A375 (cell line): ENCODE measurements around the gene PRSS53. TPM values are rescaled to one million over a fixed set of nuclear protein-coding genes. Genes with fewer than 3 reads are reported as not detected.

Source experiments
- total RNA-seq: library from RNA; depleted of rRNA; stranded (reverse); fragments of >200 nt; shearing (Covaris generic); gene quantifications from 2 replicates; pipeline ENCODE4 v1.2.3, GENCODE V29; 2014; rRNA removed

The PRSS53 gene
- total RNA-seq: 3.6 and 6.6 TPM in 2 replicates

GRCh38 chr16:31088459-31089183 is at the start of gene PRSS53:
TSS of gene PRSS53 (minus strand) at chr16:31088943. CDS start at chr16:31088809, 134 bp downstream.

GRCh38 chr16:31135535-31136286 is 47.0 kb upstream of the PRSS53 start, which contains the start of gene PRSS8:
TSS of gene PRSS8 (minus strand) at chr16:31135727. CDS start at chr16:31135498, 229 bp downstream.

GRCh38 chr16:31117384-31118222 is 28.9 kb upstream of the PRSS53 start, which contains the start of gene KAT8:
TSS of gene KAT8 (plus strand) at chr16:31117664. CDS start at chr16:31117682, 18 bp downstream.

GRCh38 chr16:31108035-31108793 is 19.5 kb upstream of the PRSS53 start, which contains the start of gene BCKDK:
TSS of gene BCKDK (plus strand) at chr16:31108386. CDS start at chr16:31109224, 838 bp downstream.

GRCh38 chr16:31094424-31095120 is 5.8 kb upstream of the PRSS53 start, which contains the start of gene VKORC1:
TSS of gene VKORC1 (minus strand) at chr16:31094797. CDS start at chr16:31094729, 68 bp downstream.

GRCh38 chr16:31073970-31074813 is 14.6 kb downstream of the PRSS53 start, which contains the start of the genes ZNF646 and ZNF668:
TSS of gene ZNF646 (plus strand) at chr16:31074422. CDS start at chr16:31076325, 1,903 bp downstream.
TSS of gene ZNF668 (minus strand) at chr16:31074240. CDS start at chr16:31064459, 9,781 bp downstream.

Other genes starting within 250 kb of the PRSS53 start
- gene BCL7C, start 194.9 kb downstream of the PRSS53 start, total RNA-seq: 57.4 and 71.4 TPM in 2 replicates
- not detected in 2 replicates for gene CTF1, start 192.3 kb downstream of the PRSS53 start, total RNA-seq
- 32.0 and 35.8 TPM in 2 replicates for gene FBXL19, start 165.4 kb downstream of the PRSS53 start, total RNA-seq
- gene ORAI3, start 139.9 kb downstream of the PRSS53 start, total RNA-seq: 19.8 and 21.6 TPM in 2 replicates
- gene SETD1A, start 131.2 kb downstream of the PRSS53 start, total RNA-seq: 9.8 and 12.9 TPM in 2 replicates
- 2.2 and 2.4 TPM in 2 replicates for gene HSD3B7, start 103.7 kb downstream of the PRSS53 start, total RNA-seq
- 0.98 TPM in 1 of 2 replicates, not detected in the other for gene STX1B, start 78.3 kb downstream of the PRSS53 start, total RNA-seq
- gene STX4, start 55.4 kb downstream of the PRSS53 start, total RNA-seq: 23.6 and 25.5 TPM in 2 replicates
- gene ZNF668, start 14.7 kb downstream of the PRSS53 start, total RNA-seq: 18.1 and 22.6 TPM in 2 replicates
- 18.1 and 18.4 TPM in 2 replicates for gene ZNF646, start 14.5 kb downstream of the PRSS53 start, total RNA-seq
- 141 and 193 TPM in 2 replicates for gene VKORC1, start 5.9 kb upstream of the PRSS53 start, total RNA-seq
- 39.1 and 49.7 TPM in 2 replicates for gene BCKDK, start 19.4 kb upstream of the PRSS53 start, total RNA-seq
- gene KAT8, start 28.7 kb upstream of the PRSS53 start, total RNA-seq: 40.7 and 59.5 TPM in 2 replicates
- not detected in 2 replicates for gene PRSS8, start 46.8 kb upstream of the PRSS53 start, total RNA-seq
- gene PRSS36, start 61.1 kb upstream of the PRSS53 start, total RNA-seq: 0.98 TPM in 1 of 2 replicates, not detected in the other
- 62.7 and 76.7 TPM in 2 replicates for gene FUS, start 91.2 kb upstream of the PRSS53 start, total RNA-seq
- gene PYCARD, start 113.8 kb upstream of the PRSS53 start, total RNA-seq: not detected in 2 replicates
- not detected in 2 replicates for gene TRIM72, start 125.2 kb upstream of the PRSS53 start, total RNA-seq
- not detected in 2 replicates for gene PYDC1, start 128.2 kb upstream of the PRSS53 start, total RNA-seq
- 0.37 TPM in 1 of 2 replicates, not detected in the other for gene ITGAM, start 171.0 kb upstream of the PRSS53 start, total RNA-seq